SU-DHL-6 (cell line): ENCODE measurements around the gene STC2.

Experiments used
- H2AFZ ChIP-seq: fragments of 200-600 bp; sonication (generic); 2 replicates; pipeline ENCODE4 v1.6.1; 2014; ENCODE audit warnings: low read depth, mild to moderate bottlenecking, moderate library complexity, mixed read lengths, antibody characterized with exemption, low read length; ENCODE audit not compliant: severe bottlenecking
- H3F3A ChIP-seq: fragments of 200-600 bp; shearing (Covaris generic); 2 replicates; pipeline ENCODE4 v1.6.0; 2016; ENCODE audit warnings: antibody characterized with exemption, mild to moderate bottlenecking; ENCODE audit not compliant: insufficient read depth
- H3K27ac ChIP-seq: fragments of 200-600 bp; sonication (generic); 2 replicates; pipeline ENCODE4 v1.5.1; 2016; ENCODE audit warnings: low read depth, mild to moderate bottlenecking, low read length, moderate library complexity, mixed read lengths
- H3K27me3 ChIP-seq: fragments of 200-600 bp; sonication (generic), shearing (Covaris generic); 2 replicates; pipeline ENCODE4 v1.6.0; 2014; ENCODE audit warnings: mild to moderate bottlenecking, low read length
- H3K36me3 ChIP-seq: fragments of 200-600 bp; sonication (generic); 2 replicates; pipeline ENCODE4 v1.6.1; 2014; ENCODE audit warnings: mild to moderate bottlenecking, low read length, mixed read lengths
- H3K4me2 ChIP-seq: fragments of 300-600, 200-600 bp; shearing (Covaris generic), sonication (generic); 2 replicates; pipeline ENCODE4 v1.6.0; 2014; ENCODE audit warnings: low read length, low read depth, mild to moderate bottlenecking; ENCODE audit not compliant: poor library complexity, severe bottlenecking
- H3K4me3 ChIP-seq: fragments of 200-600 bp; sonication (generic); 2 replicates; pipeline ENCODE4 v1.5.1; 2014; ENCODE audit warnings: antibody characterized with exemption, low read length, mild to moderate bottlenecking, mixed read lengths; ENCODE audit not compliant: insufficient read depth, poor library complexity, severe bottlenecking
- H3K79me2 ChIP-seq: fragments of 200-600 bp; sonication (generic); 2 replicates; pipeline ENCODE4 v1.6.1; 2014; ENCODE audit warnings: mild to moderate bottlenecking, low read length, moderate library complexity; ENCODE audit not compliant: insufficient read depth
- H3K9ac ChIP-seq: fragments of 200-600 bp; sonication (generic); 2 replicates; pipeline ENCODE4 v1.7.0; 2014; ENCODE audit warnings: mild to moderate bottlenecking, low read length
- H3K9me2 ChIP-seq: fragments of 200-600 bp; sonication (generic); replicated peaks from 2 replicates; pipeline ENCODE4 v1.6.1; 2014; ENCODE audit warnings: low read length; ENCODE audit not compliant: insufficient read depth
- H3K9me3 ChIP-seq: fragments of 200-600 bp; sonication (generic); 2 replicates; pipeline ENCODE4 v1.6.1; 2014; ENCODE audit warnings: low read length, mixed read lengths; ENCODE audit not compliant: insufficient read depth
- H4K20me1 ChIP-seq: fragments of 200-600 bp; sonication (generic); 2 replicates; pipeline ENCODE4 v1.6.1; 2014; ENCODE audit warnings: low read depth, mild to moderate bottlenecking, antibody characterized with exemption, low read length, moderate library complexity, mixed read lengths
- EZH2phosphoT487 ChIP-seq: fragments of 200-600 bp; sonication (generic), shearing (Covaris generic); conservative IDR thresholded peaks from 2 replicates; pipeline ENCODE4 v1.6.1; 2018; ENCODE audit warnings: mild to moderate bottlenecking, antibody characterized with exemption, low read length, moderate library complexity, mixed read lengths
- TF ChIP-seq, protein P1 (sequence below): fragments of 200-600 bp; sonication (generic); IDR thresholded peaks from one replicate; pipeline ENCODE4 v1.5.1; 2017; ENCODE audit warnings: antibody characterized with exemption, mild to moderate bottlenecking, low read length, moderate library complexity; ENCODE audit not compliant: insufficient read depth, poor library complexity, severe bottlenecking

Gene STC2

DNA sequence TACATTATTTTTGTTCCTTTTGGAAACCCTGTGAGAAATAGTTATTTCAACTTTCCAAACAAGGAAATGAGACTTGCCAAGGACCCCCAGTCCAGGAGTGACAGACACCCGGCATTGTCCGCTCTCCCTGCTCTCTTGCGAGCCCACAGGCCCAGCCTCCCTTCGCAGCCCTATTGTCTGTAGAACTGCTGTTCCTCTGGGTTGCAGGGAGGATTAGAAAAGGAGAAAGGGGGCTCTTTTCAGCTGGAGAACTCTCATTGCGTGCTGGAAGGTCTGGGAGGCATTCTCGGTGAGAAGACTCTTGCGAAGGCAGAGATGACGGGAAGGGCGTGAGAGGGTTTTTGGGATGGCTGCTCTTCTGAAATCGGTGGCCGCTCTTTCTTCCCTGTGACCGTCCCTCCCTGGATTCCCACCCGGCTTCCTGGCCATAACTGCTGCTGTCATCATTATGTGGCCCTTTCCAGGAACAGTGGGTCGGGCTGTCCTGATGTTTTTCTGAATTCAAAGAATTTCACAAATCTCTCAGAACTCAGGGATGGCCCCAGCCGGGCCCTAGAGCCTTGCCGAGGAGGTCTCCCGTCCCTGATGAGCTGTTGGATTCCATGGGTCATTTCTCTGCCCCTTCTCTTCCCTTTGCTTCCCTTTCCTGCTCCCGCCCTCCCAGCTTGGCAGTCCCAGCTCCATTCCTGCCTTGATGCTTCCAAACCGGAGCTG is 29.8 kb downstream of the STC2 start:
- no peak overlapping the region for H3K27ac ChIP-seq
- no peaks in the 10 kb centered on the region for H3K9me2 ChIP-seq
- no peaks in the 10 kb centered on the region for H3K79me2 ChIP-seq
- no peaks in the 10 kb centered on the region for H4K20me1 ChIP-seq
- no peaks in the 10 kb centered on the region for H3F3A ChIP-seq
- no peak overlapping the region for H2AFZ ChIP-seq
- no peaks in the 10 kb centered on the region for H3K9me3 ChIP-seq
- no peak overlapping the region for H3K9ac ChIP-seq
- no peaks in the 10 kb centered on the region for H3K36me3 ChIP-seq
- H3K4me2 ChIP-seq = no peak overlapping the region
- no peaks in the 10 kb centered on the region for H3K27me3 ChIP-seq
- H3K4me3 ChIP-seq = no peak overlapping the region
- TF ChIP-seq EZH2phosphoT487 = no peak
- TF ChIP-seq, protein P1, sequence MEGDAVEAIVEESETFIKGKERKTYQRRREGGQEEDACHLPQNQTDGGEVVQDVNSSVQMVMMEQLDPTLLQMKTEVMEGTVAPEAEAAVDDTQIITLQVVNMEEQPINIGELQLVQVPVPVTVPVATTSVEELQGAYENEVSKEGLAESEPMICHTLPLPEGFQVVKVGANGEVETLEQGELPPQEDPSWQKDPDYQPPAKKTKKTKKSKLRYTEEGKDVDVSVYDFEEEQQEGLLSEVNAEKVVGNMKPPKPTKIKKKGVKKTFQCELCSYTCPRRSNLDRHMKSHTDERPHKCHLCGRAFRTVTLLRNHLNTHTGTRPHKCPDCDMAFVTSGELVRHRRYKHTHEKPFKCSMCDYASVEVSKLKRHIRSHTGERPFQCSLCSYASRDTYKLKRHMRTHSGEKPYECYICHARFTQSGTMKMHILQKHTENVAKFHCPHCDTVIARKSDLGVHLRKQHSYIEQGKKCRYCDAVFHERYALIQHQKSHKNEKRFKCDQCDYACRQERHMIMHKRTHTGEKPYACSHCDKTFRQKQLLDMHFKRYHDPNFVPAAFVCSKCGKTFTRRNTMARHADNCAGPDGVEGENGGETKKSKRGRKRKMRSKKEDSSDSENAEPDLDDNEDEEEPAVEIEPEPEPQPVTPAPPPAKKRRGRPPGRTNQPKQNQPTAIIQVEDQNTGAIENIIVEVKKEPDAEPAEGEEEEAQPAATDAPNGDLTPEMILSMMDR = no peak

DNA sequence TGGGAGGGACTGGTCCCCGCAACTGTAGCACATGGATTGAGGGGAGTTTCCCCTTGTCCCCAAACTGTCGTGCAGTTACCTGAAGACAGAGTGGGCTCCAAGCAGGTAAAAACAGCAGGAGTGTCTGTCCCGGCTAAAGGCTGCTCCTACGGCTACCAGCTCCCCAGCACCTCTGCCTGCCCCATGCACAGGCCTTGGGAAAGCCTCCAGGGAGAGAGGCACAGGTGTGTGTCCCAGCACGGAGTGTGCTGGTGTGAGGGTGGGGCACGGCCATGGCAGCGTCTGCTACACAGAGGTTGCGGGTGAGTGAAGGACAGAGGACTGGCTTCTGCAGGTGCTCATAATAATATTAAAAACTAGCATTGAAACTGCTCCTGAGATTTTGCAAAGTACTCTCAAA is 30.4 kb downstream of the STC2 start:
- H3K9me3 ChIP-seq = no peaks in the 10 kb centered on the region
- H3K27me3 ChIP-seq = 0 out of 2 replicates have a peak, but pooled peaks cover 3% of the 10 kb centered on the region
- H3K36me3 ChIP-seq = no peaks in the 10 kb centered on the region
- no peaks in the 10 kb centered on the region for H4K20me1 ChIP-seq
- no peak overlapping the region for H3K9ac ChIP-seq
- no peak overlapping the region for H3K4me2 ChIP-seq
- no peaks in the 10 kb centered on the region for H3K9me2 ChIP-seq
- H3F3A ChIP-seq = no peaks in the 10 kb centered on the region
- no peaks in the 10 kb centered on the region for H3K79me2 ChIP-seq
- TF ChIP-seq, protein P1 = no peak
- no peak for TF ChIP-seq EZH2phosphoT487
- H3K4me3 ChIP-seq = no peak overlapping the region
- no peak overlapping the region for H3K27ac ChIP-seq
- no peak overlapping the region for H2AFZ ChIP-seq

DNA sequence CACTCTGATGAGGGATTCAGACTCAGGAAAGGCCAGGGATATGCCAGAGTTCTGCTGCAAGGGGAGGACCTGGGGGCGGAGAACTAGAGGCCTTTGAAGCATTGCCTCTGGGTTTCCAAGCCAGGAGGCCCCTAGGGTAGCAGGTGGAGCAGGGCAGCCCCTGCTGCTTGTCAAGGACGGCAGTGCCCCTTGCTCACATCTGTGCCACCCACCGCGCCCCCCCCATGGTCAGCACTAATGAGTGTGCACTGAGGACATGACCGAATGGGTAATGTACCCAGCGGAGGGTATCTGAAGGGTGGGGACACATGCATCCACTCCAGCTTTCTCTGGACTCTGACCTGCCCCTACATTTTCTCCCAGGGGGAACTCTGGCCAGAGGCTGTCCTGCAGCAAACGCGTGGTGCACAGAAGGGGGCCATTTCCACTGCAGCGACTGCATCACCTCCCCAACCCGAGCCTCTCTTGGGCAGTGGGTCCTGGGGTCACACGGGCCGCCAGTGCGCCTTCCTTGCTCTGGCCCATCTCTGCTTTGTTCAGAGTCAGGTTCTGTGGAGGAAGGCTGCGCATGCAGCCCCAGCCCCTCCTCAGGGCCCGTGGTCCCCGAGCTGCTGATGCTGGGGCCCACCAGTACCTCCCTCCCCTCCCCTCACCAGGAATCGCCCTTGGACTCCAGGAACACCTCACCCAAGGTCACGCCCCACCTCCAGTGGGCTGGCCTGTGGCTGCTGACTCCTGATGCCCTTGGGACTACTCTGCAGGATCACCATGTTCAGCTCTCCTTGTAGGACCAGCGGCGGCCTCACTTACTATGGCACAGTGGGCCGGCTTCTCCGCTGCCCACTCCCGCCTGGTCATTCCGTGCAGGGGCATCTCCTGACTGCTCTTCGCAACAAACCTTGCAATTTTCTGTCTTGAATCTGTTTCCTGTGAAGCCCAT is 31.2 kb downstream of the STC2 start:
- Histone ChIP-seq H3K27ac (no peak overlapping the region), H3K4me2 (no peak overlapping the region), H3K9me2 (no peaks in the 10 kb centered on the region), H2AFZ (no peak overlapping the region), H3K79me2 (no peaks in the 10 kb centered on the region), H3K36me3 (no peaks in the 10 kb centered on the region), H3F3A (no peaks in the 10 kb centered on the region), H3K27me3 (0 out of 2 replicates have a peak, but pooled peaks cover 3% of the 10 kb centered on the region), H4K20me1 (no peaks in the 10 kb centered on the region), H3K9me3 (no peaks in the 10 kb centered on the region), H3K4me3 (no peak overlapping the region), H3K9ac (no peak overlapping the region)
- TF ChIP-seq EZH2phosphoT487 = no peak
- TF ChIP-seq, protein P1 = no peak
